GM23248 (cell line): Measurements from ENCODE around the gene WDR6.

ENCODE experiments used
- EZH2 ChIP-seq: fragments of 200-600 bp; sonication (generic); IDR thresholded peaks from 2 replicates; pipeline ENCODE4 v1.6.1; 2018; ENCODE audit warnings: antibody characterized with exemption, mild to moderate bottlenecking; ENCODE audit not compliant: insufficient read depth, poor library complexity, severe bottlenecking
- EZH2phosphoT487 ChIP-seq: fragments of 200-600 bp; sonication (generic); IDR thresholded peaks from 2 replicates; pipeline ENCODE4 v1.6.1; 2018; ENCODE audit warnings: antibody characterized with exemption, moderate library complexity, mild to moderate bottlenecking, low read depth; ENCODE audit not compliant: insufficient read depth

- TF ChIP-seq EZH2phosphoT487 (no peak), EZH2 (no peak)
These were observed 2.2 kb downstream of the WDR6 start for GRCh38 chr3:49009396-49009795.
